OCI-LY7 (cell line): ENCODE results near the gene RNF168. TPM values are rescaled to one million over a fixed set of nuclear protein-coding genes. Genes with fewer than 3 reads are reported as not detected.

Experiments used
- BruUV-seq: library from RNA; stranded (reverse); fragments of 400-500 nt; replicated peaks from 2 replicates; lab custom pipeline; 2021; lab: Mats Ljungman, UMichigan
- CTCF ChIA-PET: fragments of 300-600 bp; sonication (Branson Sonifier 250); formaldehyde crosslinking; loops from one replicate; lab custom pipeline; 2022; ENCODE audit warnings: antibody characterized with exemption; ENCODE audit not compliant: unreplicated experiment; lab: Charles Lee
- POLR2A ChIA-PET: fragments of 300-600 bp; sonication (Branson Sonifier 250); formaldehyde crosslinking; loops from one replicate; lab custom pipeline; 2022; ENCODE audit warnings: antibody characterized with exemption; lab: Charles Lee
- DNase-seq: peaks from one replicate; pipeline ENCODE4 v3.0.0-alpha.2; 2015; ENCODE audit warnings: low spot score
- H2AFZ ChIP-seq: fragments of 200-600 bp; sonication (generic), shearing (Covaris generic); 2 replicates; pipeline ENCODE4 v1.6.1; 2014; ENCODE audit warnings: mild to moderate bottlenecking, antibody characterized with exemption, low read length, moderate library complexity
- H3K27ac ChIP-seq: fragments of 200-600 bp; sonication (generic); 2 replicates; pipeline ENCODE4 v1.5.1; 2014; ENCODE audit warnings: mixed run types, low read depth, mild to moderate bottlenecking, moderate library complexity, low read length, inconsistent platforms; ENCODE audit not compliant: poor library complexity, severe bottlenecking
- H3K36me3 ChIP-seq: fragments of 200-600 bp; sonication (generic); 2 replicates; pipeline ENCODE4 v1.6.1; 2014; ENCODE audit warnings: mild to moderate bottlenecking, antibody characterized with exemption, low read length, moderate library complexity, mixed read lengths; ENCODE audit not compliant: insufficient read depth
- H3K4me1 ChIP-seq: fragments of 200-600 bp; sonication (generic); 2 replicates; pipeline ENCODE4 v1.5.1; 2014; ENCODE audit warnings: mild to moderate bottlenecking, low read length; ENCODE audit not compliant: insufficient read depth, poor library complexity, severe bottlenecking
- H3K4me2 ChIP-seq: fragments of 200-600 bp; sonication (generic); 2 replicates; pipeline ENCODE4 v1.6.1; 2014; ENCODE audit warnings: mild to moderate bottlenecking, low read length
- H3K4me3 ChIP-seq: fragments of 200-600 bp; sonication (generic); 2 replicates; pipeline ENCODE4 v1.5.1; 2014; ENCODE audit warnings: mild to moderate bottlenecking, low read depth, low read length; ENCODE audit not compliant: poor library complexity, severe bottlenecking
- H3K79me2 ChIP-seq: fragments of 200-600 bp; sonication (generic); 2 replicates; pipeline ENCODE4 v1.6.1; 2016; ENCODE audit warnings: low read depth, mild to moderate bottlenecking, low read length, moderate library complexity, mixed read lengths; ENCODE audit not compliant: insufficient read depth
- H3K9me2 ChIP-seq: fragments of 200-600 bp; sonication (generic); 2 replicates; pipeline ENCODE4 v1.6.1; 2016; ENCODE audit warnings: mild to moderate bottlenecking, low read length, mixed read lengths; ENCODE audit not compliant: insufficient read depth
- H3K9me3 ChIP-seq: fragments of 200-600 bp; sonication (generic); 2 replicates; pipeline ENCODE4 v1.6.1; 2014; ENCODE audit warnings: mild to moderate bottlenecking, mixed run types, low read length, mixed read lengths
- H4K20me1 ChIP-seq: fragments of 200-600 bp; sonication (generic); 2 replicates; pipeline ENCODE4 v1.6.1; 2014; ENCODE audit warnings: mild to moderate bottlenecking, antibody characterized with exemption, low read length, moderate library complexity, mixed read lengths; ENCODE audit not compliant: insufficient read depth
- EZH2phosphoT487 ChIP-seq: fragments of 200-600 bp; sonication (generic); IDR thresholded peaks from 2 replicates; pipeline ENCODE4 v1.6.1; 2018; ENCODE audit warnings: low read depth, borderline replicate concordance, mild to moderate bottlenecking, mixed run types, antibody characterized with exemption, low read length, moderate library complexity, mixed read lengths
- intact Hi-C: fragments of 100-400 bp; cut with micrococcal nuclease; formaldehyde crosslinking; loops from one replicate; pipeline ENCODE4 v1.10.0; 2022; ENCODE audit not compliant: unreplicated experiment
- total RNA-seq, 2 experiments: library from RNA; depleted of rRNA in 1 of 2; stranded (reverse); fragments of >200 nt in 1 of 2; shearing (Covaris generic) in 1 of 2; gene quantifications; 2 replicates each; pipeline ENCODE4 v1.2.3, GENCODE V29; 2014 to 2022
- TF ChIP-seq, protein P1 (sequence below): fragments of 200-600 bp; sonication (generic); conservative IDR thresholded peaks from 2 replicates; pipeline ENCODE4 v1.5.1; 2014; ENCODE audit warnings: mild to moderate bottlenecking, antibody characterized with exemption, low read length, moderate library complexity, mixed read lengths

Gene RNF168
- total RNA-seq, 2 experiments from 2014 or later: 31.3 to 38.1 TPM

DNA sequence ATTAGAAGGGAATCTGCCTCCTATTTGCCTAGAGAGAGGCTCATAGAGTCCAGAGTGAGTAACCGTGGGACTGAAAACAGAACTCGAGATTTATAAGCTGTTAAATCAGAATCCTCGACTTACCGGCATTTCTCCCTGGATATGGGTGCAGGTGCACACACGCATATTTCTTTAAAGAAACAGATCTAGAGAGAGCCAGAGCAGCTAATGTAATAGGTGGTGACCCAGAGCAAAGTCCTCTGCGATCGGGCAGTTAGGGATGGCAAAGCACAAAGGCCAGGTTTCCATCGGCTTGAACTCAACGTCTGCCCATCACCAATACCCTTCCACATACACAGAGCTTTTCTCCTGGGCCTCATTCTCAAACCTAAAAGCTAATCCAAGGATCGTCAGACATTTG is 13.8 kb downstream of the RNF168 start:
- intact Hi-C loops: no loop called here
- Histone ChIP-seq H4K20me1 (no peaks in the 10 kb centered on the region), H3K36me3 (peaks cover 82% of the 10 kb centered on the region), H2AFZ (no peak overlapping the region), H3K27ac (no peak overlapping the region), H3K4me3 (no peak overlapping the region), H3K9me2 (no peaks in the 10 kb centered on the region), H3K79me2 (peaks cover 65% of the 10 kb centered on the region), H3K9me3 (peaks cover 10% of the 10 kb centered on the region; the same call in 1 of the 2 replicates), H3K4me1 (peaks cover 8% of the 10 kb centered on the region), H3K4me2 (no peak overlapping the region)
- BruUV-seq: no TSS peak
- no peak for DNase-seq
- POLR2A ChIA-PET: interaction anchor here (0.6 to 1.1 kb wide), 4 partner anchors 8 to 127 kb away, joined by 3 to 6 read pairs (median 4); no protein-coding TSS in a partner anchor
- no peak for TF ChIP-seq EZH2phosphoT487
- TF ChIP-seq, protein P1, sequence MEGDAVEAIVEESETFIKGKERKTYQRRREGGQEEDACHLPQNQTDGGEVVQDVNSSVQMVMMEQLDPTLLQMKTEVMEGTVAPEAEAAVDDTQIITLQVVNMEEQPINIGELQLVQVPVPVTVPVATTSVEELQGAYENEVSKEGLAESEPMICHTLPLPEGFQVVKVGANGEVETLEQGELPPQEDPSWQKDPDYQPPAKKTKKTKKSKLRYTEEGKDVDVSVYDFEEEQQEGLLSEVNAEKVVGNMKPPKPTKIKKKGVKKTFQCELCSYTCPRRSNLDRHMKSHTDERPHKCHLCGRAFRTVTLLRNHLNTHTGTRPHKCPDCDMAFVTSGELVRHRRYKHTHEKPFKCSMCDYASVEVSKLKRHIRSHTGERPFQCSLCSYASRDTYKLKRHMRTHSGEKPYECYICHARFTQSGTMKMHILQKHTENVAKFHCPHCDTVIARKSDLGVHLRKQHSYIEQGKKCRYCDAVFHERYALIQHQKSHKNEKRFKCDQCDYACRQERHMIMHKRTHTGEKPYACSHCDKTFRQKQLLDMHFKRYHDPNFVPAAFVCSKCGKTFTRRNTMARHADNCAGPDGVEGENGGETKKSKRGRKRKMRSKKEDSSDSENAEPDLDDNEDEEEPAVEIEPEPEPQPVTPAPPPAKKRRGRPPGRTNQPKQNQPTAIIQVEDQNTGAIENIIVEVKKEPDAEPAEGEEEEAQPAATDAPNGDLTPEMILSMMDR: no peak
- CTCF ChIA-PET: interaction anchor here (0.6 kb wide), 1 partner anchor 83 kb away, joined by 3 read pairs; no protein-coding TSS in a partner anchor

DNA sequence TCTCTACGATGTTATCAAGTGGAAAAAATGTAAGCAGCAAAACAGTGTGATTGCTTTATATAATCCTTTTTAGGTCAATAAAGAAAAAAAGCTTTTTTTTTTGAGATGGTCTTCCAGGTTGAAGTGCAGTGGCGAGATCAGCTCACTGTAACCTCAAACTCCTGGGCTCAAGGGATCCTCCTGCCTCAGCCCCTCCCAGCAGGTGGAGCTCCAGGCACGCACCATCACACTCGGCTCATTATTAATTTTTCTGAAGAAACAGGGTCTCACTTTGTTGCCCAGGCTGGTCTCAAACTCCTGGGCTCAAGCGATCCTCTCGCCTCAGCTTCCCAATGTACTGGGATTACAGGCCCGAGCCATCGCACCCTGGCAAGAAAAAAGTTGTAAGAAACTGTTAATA is 17.3 kb downstream of the RNF168 start:
- Histone ChIP-seq H2AFZ (no peak overlapping the region), H3K27ac (no peak overlapping the region), H3K9me3 (peaks cover 5% of the 10 kb centered on the region; the same call in 1 of the 2 replicates), H3K4me3 (no peak overlapping the region), H3K36me3 (peaks cover 91% of the 10 kb centered on the region), H3K4me1 (no peaks in the 10 kb centered on the region), H3K9me2 (no peaks in the 10 kb centered on the region), H3K4me2 (no peak overlapping the region), H4K20me1 (no peaks in the 10 kb centered on the region), H3K79me2 (peaks cover 30% of the 10 kb centered on the region)
- POLR2A ChIA-PET: interaction anchor here (0.7 to 2.4 kb wide), 2 partner anchors 11 to 296 kb away, joined by 3 to 7 read pairs; no protein-coding TSS in a partner anchor
- no peak for DNase-seq
- intact Hi-C loops: no loop called here
- CTCF ChIA-PET: interaction anchor here (0.6 kb wide), 2 partner anchors 97 to 234 kb away, joined by 3 to 4 read pairs; no protein-coding TSS in a partner anchor
- BruUV-seq: no TSS peak
- TF ChIP-seq, protein P1: peak; percentile 67
- no peak for TF ChIP-seq EZH2phosphoT487

DNA sequence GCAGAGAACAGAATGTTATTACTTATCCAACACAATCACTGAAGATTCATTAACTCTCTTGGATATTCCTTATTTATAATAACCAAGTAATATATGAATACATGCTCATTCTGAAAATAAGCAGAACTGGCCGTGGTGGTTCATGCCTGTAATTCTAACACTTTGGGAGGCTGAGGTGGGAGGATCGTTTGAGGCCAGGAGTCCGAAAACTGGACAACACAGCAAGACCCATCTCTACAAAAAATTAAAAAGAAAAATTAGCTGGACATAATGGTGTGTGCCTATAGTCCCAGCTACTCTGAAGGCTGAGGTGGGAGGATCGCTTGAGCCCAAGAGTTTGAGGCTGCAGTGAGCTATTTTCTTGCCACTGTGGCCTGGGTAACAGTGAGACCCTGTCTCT is 25.9 kb downstream of the RNF168 start:
- CTCF ChIA-PET: no interaction called here
- Histone ChIP-seq H2AFZ (no peak overlapping the region), H4K20me1 (no peaks in the 10 kb centered on the region), H3K36me3 (peaks cover 89% of the 10 kb centered on the region), H3K27ac (no peak overlapping the region), H3K9me3 (no peaks in the 10 kb centered on the region), H3K4me2 (no peak overlapping the region), H3K4me3 (no peak overlapping the region), H3K4me1 (no peaks in the 10 kb centered on the region), H3K79me2 (no peaks in the 10 kb centered on the region), H3K9me2 (no peaks in the 10 kb centered on the region)
- TF ChIP-seq EZH2phosphoT487: no peak
- TF ChIP-seq, protein P1: no peak
- no TSS peak for BruUV-seq
- DNase-seq: no peak
- intact Hi-C loops: no loop called here
- POLR2A ChIA-PET: interaction anchor here (0.7 to 1.2 kb wide), 3 partner anchors 8 to 430 kb away, joined by 3 to 4 read pairs (median 4); no protein-coding TSS in a partner anchor
